ENCODE measurements around the gene EIF2B2.
A peak's percentile ranks its signal among the peaks of the same experiment; 100 is the strongest.

The EIF2B2 gene

DNA sequence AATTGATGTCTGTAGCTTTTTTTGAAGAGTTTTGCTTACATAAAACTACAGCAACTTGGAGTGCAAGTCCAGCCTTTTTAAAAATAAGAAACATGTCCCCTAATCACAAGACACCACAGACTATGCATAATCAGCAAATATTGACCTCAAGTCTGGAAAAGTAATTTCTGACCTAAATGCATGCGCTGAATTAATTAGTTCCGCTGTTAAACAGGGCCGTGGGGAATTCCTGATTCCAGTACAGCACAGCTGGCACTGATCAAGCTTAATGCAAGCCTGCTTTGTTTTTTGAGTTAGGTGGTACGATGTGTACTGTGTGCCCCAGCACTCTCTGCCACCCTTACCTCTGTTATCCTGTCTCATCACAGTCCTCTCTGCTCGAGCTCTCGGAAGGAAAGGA is 39.3 kb downstream of the EIF2B2 start:
- DNase-seq (ENCODE audit: low read depth in 2 of 2): no peak

GRCh38 chr14:75044322-75044721 is 41.6 kb downstream of the EIF2B2 start:
- no peak for DNase-seq (ENCODE audit: low read depth in 2 of 2)

GRCh38 chr14:75044752-75045151 is 42.0 kb downstream of the EIF2B2 start:
- DNase-seq (ENCODE audit: low read depth in 2 of 2): no peak

- DNase-seq (ENCODE audit: low read depth in 2 of 2): no peak
These were observed 43.6 kb downstream of the EIF2B2 start for GRCh38 chr14:75046275-75046674.

GRCh38 chr14:75046899-75047298 is 44.2 kb downstream of the EIF2B2 start:
- no peak for DNase-seq (ENCODE audit: low read depth in 2 of 2)

DNA sequence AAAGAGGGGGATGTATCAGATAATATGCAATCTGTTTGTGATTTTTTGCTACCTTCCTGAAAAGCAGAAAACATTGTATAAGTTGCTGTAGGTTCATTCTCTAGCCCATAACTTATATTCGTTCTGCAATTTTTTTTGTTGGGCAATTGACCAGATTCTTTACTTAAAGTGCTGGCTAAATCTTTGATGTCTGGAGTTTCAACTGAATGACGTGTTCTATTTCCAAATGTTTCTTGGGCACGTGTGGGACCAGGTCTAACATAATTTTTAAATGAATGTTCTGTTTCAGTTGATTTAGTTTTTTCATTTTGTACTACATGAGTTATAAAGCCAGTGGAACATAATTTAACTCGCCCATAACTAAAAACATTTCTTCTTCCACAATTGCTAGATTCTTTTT is 44.8 kb downstream of the EIF2B2 start:
- no peak for DNase-seq (ENCODE audit: low read depth in 2 of 2)

DNA sequence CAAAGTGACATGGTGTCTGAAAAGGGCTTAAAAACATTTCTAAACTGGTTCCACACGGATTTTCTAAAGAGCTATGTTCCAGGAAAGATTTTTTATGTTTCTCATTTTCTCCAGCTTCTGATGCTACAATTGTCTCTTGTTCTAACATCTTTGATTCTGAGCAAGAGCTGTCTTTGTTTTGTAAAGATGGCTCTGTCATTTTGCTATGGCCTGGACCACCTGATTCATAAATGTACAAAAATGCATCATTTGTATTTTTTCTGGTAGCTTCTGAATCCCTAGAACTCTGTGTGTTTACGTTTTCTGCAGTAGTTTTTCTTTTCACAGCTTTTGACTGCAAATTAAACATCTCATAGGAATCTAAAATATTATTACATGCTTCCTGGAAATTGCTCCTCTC is 45.4 kb downstream of the EIF2B2 start:
- no peak for DNase-seq (ENCODE audit: low read depth in 2 of 2)

GRCh38 chr14:75049136-75049535 is 46.4 kb downstream of the EIF2B2 start:
- DNase-seq (ENCODE audit: low read depth in 2 of 2): no peak

- no peak for DNase-seq (ENCODE audit: low read depth in 2 of 2)
These were observed 47.0 kb downstream of the EIF2B2 start for GRCh38 chr14:75049731-75050201.

GRCh38 chr14:75050852-75051555 is 48.3 kb downstream of the EIF2B2 start, which contains the start of gene MLH3:
Gene MLH3, minus strand, starts transcription at chr14:75051467. Its CDS starts 1,812 bp downstream, at chr14:75049655.
- peak; percentile 56 to 65 for DNase-seq (ENCODE audit: low read depth in 2 of 2)

GRCh38 chr14:75051556-75051899 is 48.8 kb downstream of the EIF2B2 start:
- no peak for DNase-seq (ENCODE audit: low read depth in 2 of 2)

- no peak for DNase-seq (ENCODE audit: low read depth in 2 of 2)
These were observed 50.9 kb downstream of the EIF2B2 start for GRCh38 chr14:75053396-75054291.

DNA sequence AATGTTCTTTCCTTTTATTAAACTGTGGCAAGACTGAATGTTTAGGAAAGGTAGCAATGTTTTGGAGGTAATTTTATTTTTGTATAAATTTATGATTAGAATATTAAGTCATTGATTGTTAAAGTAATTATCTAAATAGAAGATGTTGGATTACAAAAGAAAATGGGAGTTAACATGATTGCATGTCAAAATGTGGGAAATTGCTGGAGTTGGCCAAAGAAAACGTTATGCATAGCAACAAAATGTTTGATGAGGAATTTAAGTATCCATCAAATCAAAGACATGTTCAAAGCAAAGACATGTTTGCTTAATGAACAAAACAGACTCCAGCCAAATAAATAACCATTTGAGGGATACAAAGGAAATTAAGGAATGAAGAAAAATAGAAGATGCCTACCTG is 51.7 kb downstream of the EIF2B2 start:
- no peak for DNase-seq (ENCODE audit: low read depth in 2 of 2)

DNA sequence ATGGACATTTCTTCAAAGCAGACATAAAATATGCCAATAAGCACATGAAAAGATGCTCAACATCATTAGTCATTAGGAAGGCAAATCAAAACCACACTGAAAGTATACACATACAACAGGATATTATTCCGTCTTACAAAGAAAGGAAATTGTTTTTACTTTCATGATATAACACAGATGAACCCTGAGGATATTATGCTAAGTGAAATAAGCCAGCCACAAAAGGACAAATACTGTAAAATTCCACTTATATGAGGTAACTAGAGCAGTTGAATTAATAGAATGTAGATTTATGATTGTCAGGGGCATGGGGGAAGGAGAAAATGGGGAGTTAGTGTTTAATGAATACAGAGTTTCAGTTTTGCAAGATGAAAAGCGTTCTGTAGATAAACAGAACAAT is 56.9 kb downstream of the EIF2B2 start:
- no peak for DNase-seq (ENCODE audit: low read depth in 2 of 2)

GRCh38 chr14:75060420-75060819 is 57.7 kb downstream of the EIF2B2 start:
- no peak for DNase-seq (ENCODE audit: low read depth in 2 of 2)
